HCEC 1CT (cell line): ENCODE results near the gene MPP3.

Experiments used
- DNase-seq: peaks from one replicate; pipeline ENCODE4 v3.0.0-alpha.2; 2017

The MPP3 gene

DNA sequence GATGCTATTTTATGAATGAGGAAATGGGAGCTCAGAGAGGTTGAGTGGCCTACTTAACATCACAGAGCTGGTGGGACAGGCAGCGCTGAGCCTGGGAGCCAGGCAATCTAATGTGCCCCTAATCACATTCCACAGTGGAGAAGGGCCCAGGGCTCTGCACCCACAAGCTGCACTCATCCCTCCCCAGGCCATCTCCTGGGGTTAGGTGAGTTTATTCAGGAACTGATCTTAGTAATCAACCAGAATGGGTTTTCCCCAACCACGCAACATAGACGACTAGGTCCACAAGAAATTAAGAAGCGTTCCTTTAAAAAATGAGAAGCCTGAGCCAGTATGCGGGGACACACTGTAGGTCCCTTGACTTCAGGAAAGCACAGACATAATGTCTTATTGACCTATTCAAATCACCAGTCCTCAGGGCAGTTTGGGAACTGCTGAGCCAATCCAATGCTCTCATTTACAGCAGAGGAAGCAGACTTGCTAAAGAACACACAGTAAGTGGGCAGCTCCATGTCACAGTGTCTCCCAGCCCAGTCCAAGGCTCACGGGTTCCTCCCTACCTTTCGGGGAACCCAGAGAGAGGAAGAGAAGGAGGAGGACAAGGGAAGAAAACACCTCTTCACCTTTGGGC is 2.3 kb downstream of the MPP3 start:
- no peak for DNase-seq

- DNase-seq: no peak
Observed at GRCh38 chr17:43829738-43830137, 3.2 kb downstream of the MPP3 start.

DNA sequence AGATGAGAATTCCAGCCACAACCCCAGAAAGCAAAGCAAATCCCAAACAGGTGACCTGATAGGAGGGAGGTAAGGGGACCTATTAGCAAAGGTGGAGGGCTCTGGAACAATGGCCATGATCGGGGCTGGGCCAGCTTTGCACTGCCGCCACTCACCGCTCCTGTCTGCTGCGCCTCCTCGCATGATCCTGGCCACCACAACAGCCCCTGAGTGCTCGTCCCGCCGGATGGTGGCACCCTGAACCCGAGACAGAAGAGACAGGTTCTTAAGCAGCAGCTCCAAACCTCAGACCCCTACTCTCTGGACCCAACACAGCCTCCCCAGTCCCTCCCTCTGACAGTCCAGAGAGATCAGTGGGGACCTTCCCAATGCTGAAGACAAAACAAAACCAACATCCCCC is 5.3 kb downstream of the MPP3 start:
- no peak for DNase-seq

DNA sequence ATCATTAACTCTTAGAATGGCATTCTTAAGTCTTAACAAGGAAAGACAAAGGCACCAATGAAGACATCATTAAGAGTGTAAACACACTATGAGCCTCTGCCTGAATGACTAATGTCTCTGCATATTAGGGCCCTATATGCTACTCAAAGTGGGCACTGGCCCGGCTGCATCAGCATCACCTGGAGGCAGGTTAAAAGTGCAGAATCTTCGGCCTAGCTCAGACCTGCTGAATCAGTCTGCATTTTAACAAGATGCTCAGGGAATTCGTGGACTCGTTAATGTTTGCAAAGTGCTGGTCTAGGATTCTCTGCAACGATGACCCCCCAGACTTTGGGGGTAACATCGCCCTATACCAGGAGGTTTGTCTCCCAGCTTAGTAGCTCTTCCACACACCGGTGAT is 6.7 kb downstream of the MPP3 start:
- no peak for DNase-seq

DNA sequence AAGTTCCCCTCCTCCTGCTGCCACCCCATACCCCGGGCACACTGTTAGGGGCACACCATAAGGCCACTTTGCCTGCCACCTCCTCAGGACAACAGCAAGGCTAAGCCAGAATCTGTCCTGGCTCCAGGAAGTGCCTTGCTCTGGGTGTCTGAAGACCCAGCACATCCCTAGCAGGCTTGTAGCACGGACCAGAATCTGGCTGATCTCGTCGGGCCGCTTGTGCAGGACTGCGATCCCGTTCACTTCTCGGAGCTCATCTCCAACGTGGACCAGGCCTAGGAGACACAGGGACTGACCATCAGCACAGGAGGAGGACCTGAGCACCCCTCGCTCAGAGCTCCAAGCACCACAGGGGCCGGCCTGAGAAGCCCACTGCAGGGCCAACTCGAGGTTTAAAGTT is 7.4 kb downstream of the MPP3 start:
- DNase-seq: no peak

- no peak for DNase-seq
Observed at GRCh38 chr17:43823350-43824084, 9.4 kb downstream of the MPP3 start.

GRCh38 chr17:43822570-43823190 is 10.3 kb downstream of the MPP3 start:
- peak; percentile 4 for DNase-seq

GRCh38 chr17:43820759-43821158 is 12.2 kb downstream of the MPP3 start:
- no peak for DNase-seq

GRCh38 chr17:43818966-43819365 is 14.0 kb downstream of the MPP3 start:
- no peak for DNase-seq

GRCh38 chr17:43817826-43818225 is 15.1 kb downstream of the MPP3 start:
- DNase-seq: no peak

GRCh38 chr17:43816336-43817320 is 16.3 kb downstream of the MPP3 start:
- DNase-seq: no peak

DNA sequence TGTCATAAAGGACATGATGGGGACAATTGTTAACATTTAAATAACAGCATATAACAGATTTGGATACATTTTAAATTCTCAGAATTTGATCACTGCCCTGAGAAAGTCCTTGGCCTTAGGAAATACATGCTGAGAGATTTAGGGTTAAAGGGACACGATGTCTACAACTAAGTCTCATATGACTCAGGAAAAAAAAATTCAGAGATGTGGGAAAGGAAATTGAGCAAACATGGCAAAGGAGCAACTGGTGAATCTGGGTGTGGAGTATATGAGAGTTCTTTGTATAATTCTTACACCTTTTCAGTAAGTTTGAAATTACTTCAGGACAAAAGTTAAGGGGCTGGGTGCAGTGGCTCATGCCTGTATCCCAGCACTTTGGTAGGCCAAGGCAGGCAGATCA is 18.2 kb downstream of the MPP3 start:
- DNase-seq: peak; percentile 80

GRCh38 chr17:43814026-43814425 is 18.9 kb downstream of the MPP3 start:
- DNase-seq: no peak

DNA sequence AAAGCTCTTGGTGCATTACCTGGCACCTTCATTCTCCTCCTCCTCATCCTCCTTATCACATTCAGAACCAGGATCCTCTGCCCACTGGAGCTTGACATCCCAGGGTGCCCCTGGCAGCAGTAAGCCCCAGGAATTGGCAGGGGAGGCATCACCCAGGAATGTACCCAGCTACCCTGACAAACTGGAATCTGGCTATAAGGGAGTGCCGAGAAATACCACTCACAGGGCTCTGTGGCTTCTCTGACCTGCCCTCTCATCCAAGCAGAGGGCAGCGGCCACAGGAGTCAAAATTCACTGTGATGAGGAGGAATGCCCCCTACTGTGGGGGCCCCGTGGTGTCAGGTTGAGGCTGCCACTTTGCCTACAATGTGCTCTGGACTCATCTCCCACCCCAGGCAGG is 19.6 kb downstream of the MPP3 start:
- no peak for DNase-seq

- no peak for DNase-seq
Observed at GRCh38 chr17:43812396-43813265, 20.3 kb downstream of the MPP3 start.

DNA sequence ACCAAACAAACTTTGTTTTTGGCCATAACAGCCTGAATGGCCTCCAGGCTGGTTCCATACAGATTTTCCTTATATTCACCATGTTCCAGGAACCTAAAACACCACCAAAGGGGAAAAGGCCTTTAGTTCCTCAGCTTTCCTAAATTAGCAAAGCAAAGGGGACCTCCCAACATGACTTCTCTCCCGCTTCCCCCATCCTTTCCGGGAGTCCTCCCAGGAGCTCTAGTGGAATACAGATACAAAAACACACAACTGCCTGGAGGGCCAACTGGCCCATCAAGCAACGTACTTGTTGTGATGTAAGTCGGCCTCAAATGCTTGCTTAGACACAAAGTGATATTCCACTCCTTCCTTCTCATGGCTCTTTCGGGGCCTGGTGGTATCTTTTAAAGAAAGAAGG is 22.1 kb downstream of the MPP3 start:
- DNase-seq: no peak

DNA sequence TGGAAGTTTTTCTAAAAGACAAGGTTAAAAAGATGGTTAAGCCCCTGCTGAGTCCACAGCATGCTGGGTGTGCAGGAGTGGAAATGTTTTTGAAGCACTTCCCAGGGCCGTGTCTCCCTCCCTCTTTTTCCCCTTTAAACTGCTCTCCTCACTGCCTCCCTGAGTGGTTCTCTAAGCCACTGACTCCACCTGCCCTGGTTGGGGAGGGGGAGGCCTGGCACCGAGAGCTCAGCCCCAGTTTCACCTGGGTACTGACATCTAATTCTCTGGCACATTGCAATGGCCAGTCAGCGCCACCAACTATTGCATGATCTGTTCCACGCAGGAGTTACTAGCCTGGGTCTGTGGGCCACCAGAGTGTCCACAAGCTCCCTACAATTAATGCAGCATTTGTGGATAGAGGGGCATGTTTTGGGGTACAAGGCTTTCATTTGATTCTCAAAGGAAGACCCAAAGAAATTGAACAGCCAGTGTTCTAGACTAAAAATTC is 22.7 kb downstream of the MPP3 start:
- DNase-seq: no peak

DNA sequence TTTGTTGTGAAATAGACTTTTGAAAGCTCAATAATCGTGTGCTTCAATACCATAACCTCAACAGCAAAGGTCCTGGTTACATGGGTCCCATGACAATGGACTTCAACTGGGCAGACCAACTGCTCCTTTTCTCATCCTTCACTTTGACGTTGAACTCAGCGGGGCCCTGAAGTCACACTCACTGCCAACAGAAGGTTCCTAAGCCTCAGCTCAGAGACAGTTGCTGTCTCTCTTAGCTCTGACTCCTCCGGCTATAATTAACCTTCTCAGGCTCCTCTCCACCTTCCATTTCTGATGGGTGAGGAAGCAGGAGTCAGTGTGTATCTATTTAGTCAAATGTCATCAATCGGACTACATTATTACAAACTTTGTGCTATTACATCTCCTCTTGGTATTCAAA is 23.8 kb downstream of the MPP3 start:
- DNase-seq: no peak

- DNase-seq: no peak
Observed at GRCh38 chr17:43808076-43808475, 24.9 kb downstream of the MPP3 start.

GRCh38 chr17:43805117-43805516 is 27.8 kb downstream of the MPP3 start:
- DNase-seq: no peak

DNA sequence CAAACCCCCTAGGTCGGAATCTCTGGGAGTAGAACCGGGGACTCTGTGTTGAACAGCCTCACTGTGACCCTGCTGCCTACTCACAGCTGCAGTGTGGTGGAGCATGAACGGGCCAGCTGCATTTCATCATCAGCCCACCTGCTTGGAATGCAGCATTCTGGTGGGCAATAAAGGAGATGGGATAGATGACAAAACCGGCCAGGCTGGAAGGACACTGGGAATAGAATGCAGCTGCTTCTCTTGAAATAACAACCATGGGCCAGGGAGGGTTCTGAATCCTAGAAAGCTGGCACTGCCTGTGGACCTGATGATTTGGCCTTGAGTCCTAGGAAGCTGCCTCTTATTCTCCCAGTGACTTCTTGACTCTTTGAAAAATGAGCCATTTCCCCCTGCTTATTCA is 29.2 kb downstream of the MPP3 start:
- peak; percentile 41 for DNase-seq

DNA sequence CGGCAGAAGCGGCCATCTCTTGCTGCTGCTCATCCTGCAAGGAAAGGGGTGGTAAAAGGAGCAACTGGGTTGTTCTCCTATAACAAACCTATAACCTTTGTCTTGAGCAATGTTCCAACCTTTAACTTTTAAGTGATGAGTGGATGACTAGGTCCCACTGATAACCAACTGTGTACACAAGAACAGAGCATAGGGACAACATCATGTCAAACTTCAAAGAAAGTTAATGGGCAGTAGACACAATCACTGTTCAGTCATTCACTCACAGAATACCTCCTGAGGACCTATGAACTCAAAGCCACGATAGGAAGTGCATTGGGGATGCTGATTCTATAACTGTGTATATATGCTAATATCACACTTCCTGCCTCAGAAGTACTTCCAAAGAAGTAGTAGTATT is 31.1 kb downstream of the MPP3 start:
- DNase-seq: no peak
